ENCODE results near the gene CDKL1.

DNA sequence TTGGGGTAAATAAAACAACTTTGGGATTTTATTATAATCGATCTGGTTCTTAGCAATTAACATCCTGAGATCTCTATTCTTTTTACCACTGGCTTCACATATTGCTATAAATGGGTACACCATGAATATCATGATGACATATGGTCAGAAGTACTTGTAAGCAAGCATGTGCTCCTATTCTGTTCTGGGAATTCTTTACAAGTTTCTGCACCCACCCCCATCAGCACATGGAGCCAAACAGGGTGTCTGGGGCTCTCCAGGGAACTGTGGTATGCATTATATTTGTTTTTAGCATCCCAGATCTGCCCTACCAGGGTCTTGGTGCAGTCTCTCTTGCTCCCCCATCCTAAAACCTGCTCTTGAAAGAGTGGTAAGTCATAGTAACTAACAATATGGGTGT, 53.2 kb downstream of the CDKL1 start:
- TF ChIP-seq, protein P1, sequence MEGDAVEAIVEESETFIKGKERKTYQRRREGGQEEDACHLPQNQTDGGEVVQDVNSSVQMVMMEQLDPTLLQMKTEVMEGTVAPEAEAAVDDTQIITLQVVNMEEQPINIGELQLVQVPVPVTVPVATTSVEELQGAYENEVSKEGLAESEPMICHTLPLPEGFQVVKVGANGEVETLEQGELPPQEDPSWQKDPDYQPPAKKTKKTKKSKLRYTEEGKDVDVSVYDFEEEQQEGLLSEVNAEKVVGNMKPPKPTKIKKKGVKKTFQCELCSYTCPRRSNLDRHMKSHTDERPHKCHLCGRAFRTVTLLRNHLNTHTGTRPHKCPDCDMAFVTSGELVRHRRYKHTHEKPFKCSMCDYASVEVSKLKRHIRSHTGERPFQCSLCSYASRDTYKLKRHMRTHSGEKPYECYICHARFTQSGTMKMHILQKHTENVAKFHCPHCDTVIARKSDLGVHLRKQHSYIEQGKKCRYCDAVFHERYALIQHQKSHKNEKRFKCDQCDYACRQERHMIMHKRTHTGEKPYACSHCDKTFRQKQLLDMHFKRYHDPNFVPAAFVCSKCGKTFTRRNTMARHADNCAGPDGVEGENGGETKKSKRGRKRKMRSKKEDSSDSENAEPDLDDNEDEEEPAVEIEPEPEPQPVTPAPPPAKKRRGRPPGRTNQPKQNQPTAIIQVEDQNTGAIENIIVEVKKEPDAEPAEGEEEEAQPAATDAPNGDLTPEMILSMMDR (IDR thresholded peaks at IDR 0.05), result no peak
- TF ChIP-seq EP300 (IDR thresholded peaks at IDR 0.05), result no peak
